Stimulated activated CD4-positive, alpha-beta T cell treated with anti-CD3 and anti-CD28 coated beads, TNF-alpha, amount 100 ng/mL, for 1 hour (primary cell): ENCODE data around the gene UPF1.

ENCODE experiments used
- DNase-seq, 3 donors: peaks; one replicate each; pipeline ENCODE4 v3.0.0-alpha.2; 2020; ENCODE audit warnings: low read depth in 3 of 3, low spot score in 1 of 3

The UPF1 gene

GRCh38 chr19:18869781-18870530, 38.2 kb downstream of the UPF1 start:
- no peak for DNase-seq

GRCh38 chr19:18870531-18871172, 38.9 kb downstream of the UPF1 start:
- no peak for DNase-seq

- no peak for DNase-seq
These were observed 39.8 kb downstream of the UPF1 start for GRCh38 chr19:18871543-18871942.

GRCh38 chr19:18875726-18876125, 44.0 kb downstream of the UPF1 start:
- no peak for DNase-seq

GRCh38 chr19:18876865-18877264, 45.1 kb downstream of the UPF1 start:
- no peak for DNase-seq

GRCh38 chr19:18878058-18878797, 46.5 kb downstream of the UPF1 start:
- no peak for DNase-seq

GRCh38 chr19:18878858-18879578, 47.3 kb downstream of the UPF1 start:
- DNase-seq = no peak

- no peak for DNase-seq
These were observed 48.0 kb downstream of the UPF1 start for GRCh38 chr19:18879579-18880373.

GRCh38 chr19:18881491-18881890, 49.7 kb downstream of the UPF1 start:
- no peak for DNase-seq

- DNase-seq = no peak
These were observed 52.0 kb downstream of the UPF1 start for GRCh38 chr19:18883526-18884304.

GRCh38 chr19:18886972-18887371, 55.2 kb downstream of the UPF1 start:
- DNase-seq = no peak

- no peak for DNase-seq
These were observed 58.4 kb downstream of the UPF1 start for GRCh38 chr19:18889949-18890745.

GRCh38 chr19:18893587-18894253, 62.0 kb downstream of the UPF1 start:
- no peak for DNase-seq

- no peak for DNase-seq
These were observed 62.7 kb downstream of the UPF1 start for GRCh38 chr19:18894254-18895037.

GRCh38 chr19:18895038-18895823, 63.5 kb downstream of the UPF1 start:
- no peak for DNase-seq

GRCh38 chr19:18895824-18896341, 64.1 kb downstream of the UPF1 start, which contains the start of gene CERS1:
Gene CERS1, minus strand, starts transcription at chr19:18896158. Its CDS starts 86 bp downstream, at chr19:18896072.
- no peak for DNase-seq

GRCh38 chr19:18896421-18896841, 64.7 kb downstream of the UPF1 start:
- no peak for DNase-seq
